H9 (cell line): ENCODE measurements around the gene SLC25A26. TPM values are rescaled to one million over a fixed set of nuclear protein-coding genes. Genes with fewer than 3 reads are reported as not detected.

ENCODE experiments used
- DNase-seq: peaks from one replicate; pipeline ENCODE4 v3.0.0-alpha.2; 2017
- H2AFZ ChIP-seq: one replicate; pipeline ENCODE4 v1.6.1; 2013; ENCODE audit warnings: mild to moderate bottlenecking, low read length, control low read depth, moderate library complexity
- H2AK5ac ChIP-seq: 2 replicates; pipeline ENCODE4 v1.6.1; 2013; ENCODE audit warnings: low read length, control low read depth, mixed read lengths; ENCODE audit not compliant: insufficient read length
- H2BK120ac ChIP-seq: one replicate; pipeline ENCODE4 v1.6.1; 2013; ENCODE audit warnings: low read depth, mild to moderate bottlenecking, low read length, control low read depth, inconsistent platforms; ENCODE audit not compliant: poor library complexity, severe bottlenecking
- H2BK12ac ChIP-seq: 2 replicates; pipeline ENCODE4 v1.6.1; 2013; ENCODE audit warnings: low read length, control low read depth, mixed read lengths, low read depth; ENCODE audit not compliant: insufficient read length
- H2BK15ac ChIP-seq: 2 replicates; pipeline ENCODE4 v1.6.1; 2013; ENCODE audit warnings: low read depth, low read length, control low read depth
- H2BK20ac ChIP-seq: one replicate; pipeline ENCODE4 v1.6.1; 2013; ENCODE audit warnings: low read depth, mild to moderate bottlenecking, low read length, control low read depth, inconsistent platforms; ENCODE audit not compliant: poor library complexity, severe bottlenecking
- H2BK5ac ChIP-seq: 2 replicates; pipeline ENCODE4 v1.6.1; 2013; ENCODE audit warnings: low read length, control low read depth, mixed read lengths; ENCODE audit not compliant: insufficient read length
- H3K14ac ChIP-seq: 2 replicates; pipeline ENCODE4 v1.6.1; 2013; ENCODE audit warnings: low read length, control low read depth; ENCODE audit not compliant: insufficient read depth
- H3K18ac ChIP-seq: 2 replicates; pipeline ENCODE4 v1.6.1; 2013; ENCODE audit warnings: low read depth, mild to moderate bottlenecking, mixed read lengths, low read length, control low read depth; ENCODE audit not compliant: insufficient read length
- H3K23ac ChIP-seq: 2 replicates; pipeline ENCODE4 v1.6.1; 2013; ENCODE audit warnings: low read length, control low read depth, mixed read lengths, low read depth; ENCODE audit not compliant: insufficient read length
- H3K23me2 ChIP-seq: 2 replicates; pipeline ENCODE4 v1.6.1; 2013; ENCODE audit warnings: low read depth, mild to moderate bottlenecking, mixed read lengths, low read length, control low read depth; ENCODE audit not compliant: insufficient read length, poor library complexity, severe bottlenecking
- H3K27ac ChIP-seq: 2 replicates; pipeline ENCODE4 v1.5.1; 2013; ENCODE audit warnings: low read length, control low read depth, mixed read lengths, low read depth; ENCODE audit not compliant: insufficient read length
- H3K27me3 ChIP-seq: 2 replicates; pipeline ENCODE4 v1.6.1; 2013; ENCODE audit warnings: low read length, control low read depth, inconsistent platforms; ENCODE audit not compliant: insufficient read depth
- H3K4ac ChIP-seq: 2 replicates; pipeline ENCODE4 v1.6.1; 2013; ENCODE audit warnings: low read depth, mild to moderate bottlenecking, control low read depth, inconsistent platforms, low read length, moderate library complexity
- H3K4me1 ChIP-seq: 2 replicates; pipeline ENCODE4 v1.6.1; 2013; ENCODE audit warnings: low read length, control low read depth, inconsistent platforms; ENCODE audit not compliant: insufficient read depth
- H3K4me2 ChIP-seq: 2 replicates; pipeline ENCODE4 v1.6.1; 2013; ENCODE audit warnings: low read length, control low read depth, mixed read lengths; ENCODE audit not compliant: insufficient read length, insufficient read depth
- H3K56ac ChIP-seq: 2 replicates; pipeline ENCODE4 v1.6.1; 2013; ENCODE audit warnings: low read depth, mild to moderate bottlenecking, mixed read lengths, low read length, control low read depth; ENCODE audit not compliant: insufficient read length
- H3K79me1 ChIP-seq: 2 replicates; pipeline ENCODE4 v1.6.1; 2013; ENCODE audit warnings: low read depth, mild to moderate bottlenecking, moderate library complexity, low read length, control low read depth, inconsistent platforms; ENCODE audit not compliant: insufficient read depth, poor library complexity, severe bottlenecking
- H3K79me2 ChIP-seq: 2 replicates; pipeline ENCODE4 v1.6.1; 2013; ENCODE audit warnings: low read length, control low read depth, inconsistent platforms; ENCODE audit not compliant: insufficient read depth
- H3K9ac ChIP-seq: 2 replicates; pipeline ENCODE4 v1.6.1; 2013; ENCODE audit warnings: low read length, control low read depth, mixed read lengths; ENCODE audit not compliant: insufficient read length; ENCODE audit errors: extremely low read depth
- H3K9me3 ChIP-seq: one replicate; pipeline ENCODE4 v1.6.1; 2013; ENCODE audit warnings: low read depth, low read length, inconsistent platforms; ENCODE audit not compliant: control insufficient read depth
- H3T11ph ChIP-seq: one replicate; pipeline ENCODE4 v1.6.1; 2013; ENCODE audit warnings: mild to moderate bottlenecking, low read length, control low read depth, inconsistent platforms
- H4K20me1 ChIP-seq: one replicate; pipeline ENCODE4 v1.6.1; 2013; ENCODE audit not compliant: control insufficient read depth, insufficient read length, insufficient read depth
- H4K5ac ChIP-seq: 2 replicates; pipeline ENCODE4 v1.6.1; 2013; ENCODE audit warnings: low read depth, mild to moderate bottlenecking, mixed read lengths, low read length, control low read depth; ENCODE audit not compliant: insufficient read length
- H4K8ac ChIP-seq: replicated peaks from 2 replicates; pipeline ENCODE4 v1.6.1; 2013; ENCODE audit warnings: low read length, control low read depth, mixed read lengths, low read depth; ENCODE audit not compliant: insufficient read length
- H4K91ac ChIP-seq: 2 replicates; pipeline ENCODE4 v1.6.1; 2013; ENCODE audit warnings: low read depth, mild to moderate bottlenecking, moderate library complexity, mixed read lengths, low read length, control low read depth; ENCODE audit not compliant: insufficient read length
- H3K27ac Mint-ChIP-seq, 3 experiments: 2 replicates in 2 of 3; 3 replicates in 1 of 3; pipeline ENCODE4 v1.8.0; 2020 to 2021; ENCODE audit warnings: mixed read lengths in 3 of 3, mild to moderate bottlenecking in 1 of 3, moderate library complexity in 1 of 3
- H3K27me3 Mint-ChIP-seq: 2 replicates; pipeline ENCODE4 v1.8.0; 2021; ENCODE audit warnings: low read depth, mild to moderate bottlenecking, moderate library complexity, mixed read lengths
- H3K36me3 Mint-ChIP-seq, 3 experiments: 2 replicates in 2 of 3; 3 replicates in 1 of 3; pipeline ENCODE4 v1.8.0; 2020 to 2021; ENCODE audit warnings: low read depth in 3 of 3, mixed read lengths in 3 of 3; ENCODE audit not compliant: insufficient read depth in 1 of 3
- H3K4me1 Mint-ChIP-seq, 2 experiments: 2 replicates each; pipeline ENCODE4 v1.8.0; 2020; ENCODE audit warnings: mixed read lengths in 2 of 2
- H3K4me3 Mint-ChIP-seq, 2 experiments: 2 replicates in 1 of 2; 3 replicates in 1 of 2; pipeline ENCODE4 v1.8.0; 2020 to 2021; ENCODE audit warnings: mild to moderate bottlenecking in 2 of 2, mixed read lengths in 2 of 2, moderate library complexity in 1 of 2
- H3K9me3 Mint-ChIP-seq, 2 experiments: 2 replicates in 1 of 2; 3 replicates in 1 of 2; pipeline ENCODE4 v1.8.0; 2020; ENCODE audit warnings: mild to moderate bottlenecking in 2 of 2, mixed read lengths in 2 of 2, moderate library complexity in 1 of 2
- CTCF ChIP-seq: fragments of 200-600 bp; sonication (generic); conservative IDR thresholded peaks from 3 replicates; pipeline ENCODE4 v1.8.0; 2021; ENCODE audit warnings: antibody characterized with exemption, mild to moderate bottlenecking
- WGBS: extraction: QIAGEN DNeasy Blood & Tissue Kit; methylation state at CpG from one replicate; pipeline ENCODE4 v1.1.7; 2013; ENCODE audit warnings: missing lambda C conversion rate, low lambda C conversion rate, mixed read lengths; ENCODE audit not compliant: insufficient read length; ENCODE audit errors: extremely low coverage; 5-methylcytosine and 5-hydroxymethylcytosine counted together
- total RNA-seq: library from RNA; stranded (reverse); gene quantifications from 2 replicates; pipeline ENCODE4 v1.2.1, GENCODE V29; 2021

SLC25A26 gene
- total RNA-seq, 1 experiment from 2014 or later: 30.2 TPM

- Histone ChIP-seq H3K18ac (no peak overlapping the region), H4K5ac (no peak overlapping the region), H3K14ac (no peak overlapping the region), H3K4me1 (no peaks in the 10 kb centered on the region; the same call in 1 of the 2 replicates), H3K9ac (no peak overlapping the region), H2BK120ac (no peak overlapping the region), H3K56ac (no peak overlapping the region), H3K27me3 (no peaks in the 10 kb centered on the region), H3K23ac (no peak overlapping the region), H2BK15ac (no peak overlapping the region), H3K27ac (no peak overlapping the region), H2AFZ (no peak overlapping the region), H2BK12ac (no peak overlapping the region), H4K20me1 (no peaks in the 10 kb centered on the region), H3K4me2 (no peak overlapping the region), H4K8ac (no peak overlapping the region), H2AK5ac (no peak overlapping the region), H2BK20ac (no peak overlapping the region), H3K23me2 (no peaks in the 10 kb centered on the region), H2BK5ac (no peak overlapping the region), H3K79me2 (no peaks in the 10 kb centered on the region), H3K79me1 (no peaks in the 10 kb centered on the region), H4K91ac (no peak overlapping the region), H3K4ac (no peak overlapping the region), H3K9me3 (no peaks in the 10 kb centered on the region), H3T11ph (no peak overlapping the region)
- Mint-ChIP-seq H3K27ac (no peak overlapping the region; a peak in 1 of 7 replicates), H3K9me3 (no peaks in the 10 kb centered on the region), H3K4me3 (no peak overlapping the region), H3K27me3 (peaks cover 2% of the 10 kb centered on the region; the same call in 1 of the 2 replicates), H3K36me3 (no peaks in the 10 kb centered on the region), H3K4me1 (no peaks in the 10 kb centered on the region)
- WGBS: no CpG with 5 or more reads among the region's 1 CpG
- no peak for DNase-seq
- no peak for TF ChIP-seq CTCF
These were observed 48.4 kb upstream of the SLC25A26 start for GRCh38 chr3:66172394-66172793.
